Stomach (tissue), 9 donors: ENCODE results near the gene ANKS1B. TPM values are rescaled to one million over a fixed set of nuclear protein-coding genes. Genes with fewer than 3 reads are reported as not detected.

ENCODE experiments used
- DNase-seq, 2 donors: peaks; one replicate each; pipeline versions ENCODE4 v3.0.0 to v3.0.0-alpha.2; 2013 to 2019
- H3K27ac ChIP-seq, 5 donors: fragments of 200-600 bp in 4 of 5; sonication (generic) in 4 of 5; one replicate each; pipeline ENCODE4 v1.5.1; 2013 to 2019; ENCODE audit warnings: mild to moderate bottlenecking in 1 of 5, moderate library complexity in 1 of 5
- H3K27me3 ChIP-seq, 3 donors: fragments of 200-600 bp; sonication (generic); one replicate each; pipeline ENCODE4 v1.5.1; 2017 to 2019; ENCODE audit warnings: mixed run types in 1 of 3
- H3K36me3 ChIP-seq, 4 donors: fragments of 200-600 bp; sonication (generic); 1 replicate in 3 of 4; 2 replicates in 1 of 4; pipeline ENCODE4 v1.5.1; 2016 to 2019
- H3K4me1 ChIP-seq, 4 donors: fragments of 200-600 bp; sonication (generic); one replicate each; pipeline ENCODE4 v1.5.1; 2016 to 2019
- H3K4me3 ChIP-seq, 4 donors: fragments of 200-600 bp; sonication (generic) in 3 of 4; one replicate each; pipeline ENCODE4 v1.5.1; 2016 to 2019; ENCODE audit warnings: mild to moderate bottlenecking in 1 of 4
- H3K9me3 ChIP-seq, 4 donors: fragments of 200-600 bp; sonication (generic); one replicate each; pipeline ENCODE4 v1.5.1; 2016 to 2019
- EP300 ChIP-seq: sonication (generic); formaldehyde crosslinking; IDR thresholded peaks from one replicate; pipeline ENCODE4 v1.6.1; 2017; ENCODE audit warnings: antibody characterized with exemption
- POLR2A ChIP-seq, 4 donors: fragments of 450-650 bp; IDR thresholded peaks; one replicate each; pipeline ENCODE4 v1.6.1; 2016; ENCODE audit warnings: antibody characterized with exemption in 4 of 4, control low read depth in 2 of 4, mild to moderate bottlenecking in 1 of 4, moderate library complexity in 1 of 4
- POLR2AphosphoS5 ChIP-seq, 3 donors: sonication (generic); formaldehyde crosslinking; IDR thresholded peaks; one replicate each; pipeline ENCODE4 v1.6.1; 2016; ENCODE audit warnings: antibody characterized with exemption in 3 of 3
- WGBS, 5 donors: extraction: QIAGEN DNeasy Blood & Tissue Kit in 3 of 5; methylation state at CpG; one replicate each; pipeline versions ENCODE4 v1.1.5 to v1.1.7; 2013 to 2018; 5-methylcytosine and 5-hydroxymethylcytosine counted together
- intact Hi-C: fragments of 100-400 bp; cut with DNase I; formaldehyde crosslinking; loops from one replicate; pipeline ENCODE4 v1.15.1; 2023; ENCODE audit warnings: low total_unique reads
- polyA plus RNA-seq, 3 donors: library from polyadenylated mRNA; stranded (reverse); fragments of 200-250 nt; gene quantifications; one replicate each; pipeline ENCODE4 v1.2.3, GENCODE V29; 2013
- total RNA-seq, 5 donors: library from RNA; depleted of rRNA; stranded (reverse); fragments of >200 nt; gene quantifications; one replicate each; pipeline versions ENCODE4 v1.1.0 to v1.2.3, GENCODE V29; 2014 to 2016
- TF ChIP-seq, protein P1 (sequence below), 7 experiments: fragments of 450-650 bp in 4 of 7; fragments of 200-600 bp in 3 of 7; sonication (generic) in 3 of 7; IDR thresholded peaks; one replicate each; pipeline ENCODE4 v1.5.1; 2016 to 2019; ENCODE audit warnings: antibody characterized with exemption in 7 of 7, control low read depth in 2 of 7, mild to moderate bottlenecking in 1 of 7
- donor health status: healthy with polysubstance abuse.
- donor health status: Bipolar disorder and iron deficiency.
- donor health status: healthy.

Gene ANKS1B
- total and polyA plus RNA-seq, 8 donors = 0.73 to 26.8 (median 2.2) TPM; not detected in 2

DNA sequence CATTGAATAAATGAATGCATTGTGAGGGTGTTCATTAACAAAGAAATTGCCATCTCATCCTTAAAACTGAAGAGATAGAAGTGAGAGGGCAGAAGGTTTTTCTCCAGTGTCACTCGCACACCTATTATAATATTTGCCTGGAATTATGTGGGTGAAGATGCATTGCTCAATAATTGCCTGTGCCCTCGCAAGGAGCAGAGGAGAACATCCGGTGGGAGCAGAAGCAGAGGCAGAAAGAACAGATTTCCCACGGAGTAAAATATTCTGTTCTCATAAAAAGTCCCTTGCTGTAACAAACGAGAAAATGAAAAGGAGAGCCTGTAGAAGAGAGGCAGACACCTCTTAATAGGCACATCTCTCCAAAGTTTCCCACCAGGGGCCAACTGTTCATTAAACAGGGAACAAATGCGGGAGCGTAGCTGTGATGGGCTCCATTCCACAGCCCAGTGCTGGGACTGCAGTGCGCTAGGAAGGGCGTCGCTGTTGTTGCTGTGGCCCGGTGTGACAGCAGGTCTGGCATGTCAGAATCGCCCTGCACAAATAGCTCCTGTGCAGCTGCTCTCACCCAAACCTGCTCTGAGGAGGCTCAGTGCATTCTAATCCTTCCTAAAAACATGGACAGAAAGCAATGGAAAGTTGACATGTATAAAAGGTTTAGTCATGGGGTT, 979.8 kb downstream of the ANKS1B start:
- no peaks in the 10 kb centered on the region for H3K36me3 ChIP-seq
- TF ChIP-seq POLR2A (IDR thresholded peaks at IDR 0.05) = no peak
- TF ChIP-seq, protein P1, sequence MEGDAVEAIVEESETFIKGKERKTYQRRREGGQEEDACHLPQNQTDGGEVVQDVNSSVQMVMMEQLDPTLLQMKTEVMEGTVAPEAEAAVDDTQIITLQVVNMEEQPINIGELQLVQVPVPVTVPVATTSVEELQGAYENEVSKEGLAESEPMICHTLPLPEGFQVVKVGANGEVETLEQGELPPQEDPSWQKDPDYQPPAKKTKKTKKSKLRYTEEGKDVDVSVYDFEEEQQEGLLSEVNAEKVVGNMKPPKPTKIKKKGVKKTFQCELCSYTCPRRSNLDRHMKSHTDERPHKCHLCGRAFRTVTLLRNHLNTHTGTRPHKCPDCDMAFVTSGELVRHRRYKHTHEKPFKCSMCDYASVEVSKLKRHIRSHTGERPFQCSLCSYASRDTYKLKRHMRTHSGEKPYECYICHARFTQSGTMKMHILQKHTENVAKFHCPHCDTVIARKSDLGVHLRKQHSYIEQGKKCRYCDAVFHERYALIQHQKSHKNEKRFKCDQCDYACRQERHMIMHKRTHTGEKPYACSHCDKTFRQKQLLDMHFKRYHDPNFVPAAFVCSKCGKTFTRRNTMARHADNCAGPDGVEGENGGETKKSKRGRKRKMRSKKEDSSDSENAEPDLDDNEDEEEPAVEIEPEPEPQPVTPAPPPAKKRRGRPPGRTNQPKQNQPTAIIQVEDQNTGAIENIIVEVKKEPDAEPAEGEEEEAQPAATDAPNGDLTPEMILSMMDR (IDR thresholded peaks at IDR 0.05) = no peak
- TF ChIP-seq POLR2AphosphoS5 (IDR thresholded peaks at IDR 0.05) = no peak
- TF ChIP-seq EP300 = no peak
- H3K4me1 ChIP-seq = no peaks in the 10 kb centered on the region
- H3K27me3 ChIP-seq = no peaks in the 10 kb centered on the region
- intact Hi-C loops = no loop called here
- no peaks in the 10 kb centered on the region for H3K9me3 ChIP-seq
- WGBS, 5 donors = 81 to 90% (median 84%) methylated on average over 12 of the region's 12 CpGs
- no peak for DNase-seq
- no peak overlapping the region for H3K27ac ChIP-seq
- H3K4me3 ChIP-seq = no peak overlapping the region

DNA sequence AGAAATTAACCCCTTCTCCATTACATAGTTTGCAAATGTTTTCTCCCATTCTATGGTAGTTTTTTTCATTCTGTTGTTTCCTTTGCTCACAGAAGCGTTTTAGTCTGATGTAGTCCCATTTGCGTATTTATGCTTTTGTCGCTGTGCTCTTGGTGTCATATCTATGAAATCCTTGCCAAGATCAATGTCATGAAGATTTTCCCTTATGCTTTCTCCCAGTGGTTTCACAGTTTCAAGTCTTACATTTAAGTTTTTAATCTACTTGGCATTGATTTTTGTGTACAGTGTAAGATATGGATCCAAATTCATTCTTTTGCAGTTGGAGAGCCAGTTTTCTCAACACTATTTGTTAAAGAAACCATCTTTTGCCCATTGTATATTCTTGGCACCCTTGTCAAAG, 982.0 kb downstream of the ANKS1B start:
- TF ChIP-seq EP300 (no peak), POLR2AphosphoS5 (IDR thresholded peaks at IDR 0.05) (no peak), POLR2A (IDR thresholded peaks at IDR 0.05) (no peak)
- TF ChIP-seq, protein P1 (IDR thresholded peaks at IDR 0.05) = no peak
- no peaks in the 10 kb centered on the region for H3K9me3 ChIP-seq
- H3K27me3 ChIP-seq = no peaks in the 10 kb centered on the region
- no peak overlapping the region for H3K4me3 ChIP-seq
- DNase-seq = no peak
- H3K36me3 ChIP-seq = no peaks in the 10 kb centered on the region
- peaks cover 0 to 3% (median 0%) of the 10 kb centered on the region in 4 donors for H3K4me1 ChIP-seq
- WGBS, 5 donors = 34 to 72% (median 48%) methylated on average over 3 of the region's 3 CpGs
- intact Hi-C loops = no loop called here
- H3K27ac ChIP-seq = no peak overlapping the region

DNA sequence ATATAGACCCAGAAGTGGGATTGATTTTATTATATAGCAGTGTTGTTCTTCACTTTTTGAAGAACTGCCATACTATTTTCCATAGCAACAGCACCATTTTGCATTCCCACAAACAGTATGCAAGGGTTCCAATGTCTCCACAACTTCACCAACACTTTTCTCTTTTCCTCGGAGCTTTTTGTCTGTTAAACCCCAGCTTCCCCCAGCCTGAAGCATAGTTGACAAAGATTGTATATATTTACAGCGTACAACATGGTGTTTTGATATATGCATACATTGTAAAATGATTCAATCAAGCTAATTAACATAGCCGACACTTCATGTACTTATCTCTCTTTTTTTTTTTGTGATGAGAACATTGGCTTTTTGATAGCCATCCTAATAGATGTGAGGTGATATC, 982.6 kb downstream of the ANKS1B start:
- DNase-seq = no peak

DNA sequence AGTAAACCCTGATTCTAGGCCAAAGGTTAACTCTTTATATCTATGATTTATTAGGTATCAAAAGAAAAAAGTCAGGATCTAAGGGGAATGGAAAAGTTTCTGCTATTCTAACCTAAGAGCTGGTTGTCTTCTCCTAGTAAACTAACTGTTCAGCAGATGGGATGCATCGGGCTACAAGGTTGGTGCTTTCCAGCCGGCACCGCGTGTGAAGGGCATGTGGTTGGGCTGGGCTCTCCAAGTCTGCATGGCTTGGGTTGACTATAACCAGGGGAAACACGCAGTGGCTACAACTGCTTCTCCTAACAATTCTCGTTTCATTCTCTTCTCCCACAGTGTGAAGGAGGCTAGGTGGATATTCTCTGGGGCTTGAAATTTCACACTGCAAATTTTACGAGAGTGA, 985.2 kb downstream of the ANKS1B start:
- intact Hi-C loops = no loop called here
- H3K27me3 ChIP-seq = no peaks in the 10 kb centered on the region

More for the DNA sequence above, 982.6 kb downstream of the ANKS1B start:
- intact Hi-C loops = no loop called here
- TF ChIP-seq POLR2AphosphoS5 (IDR thresholded peaks at IDR 0.05) = no peak
- TF ChIP-seq POLR2A (IDR thresholded peaks at IDR 0.05) = no peak
- TF ChIP-seq, protein P1 (IDR thresholded peaks at IDR 0.05) = no peak
- TF ChIP-seq EP300 = no peak
- Histone ChIP-seq H3K4me3 (no peak overlapping the region), H3K36me3 (no peaks in the 10 kb centered on the region), H3K27me3 (no peaks in the 10 kb centered on the region), H3K9me3 (no peaks in the 10 kb centered on the region), H3K27ac (no peak overlapping the region), H3K4me1 (peaks cover 0 to 3% (median 0%) of the 10 kb centered on the region in 4 donors)
- 84 to 92% (median 86%) methylated on average over 3 of the region's 3 CpGs for WGBS, 5 donors

More for the DNA sequence above, 985.2 kb downstream of the ANKS1B start:
- Histone ChIP-seq H3K4me3 (no peak overlapping the region), H3K36me3 (no peaks in the 10 kb centered on the region), H3K9me3 (no peaks in the 10 kb centered on the region), H3K27ac (no peak overlapping the region), H3K4me1 (peaks cover 0 to 3% (median 0%) of the 10 kb centered on the region in 4 donors)
- no peak for DNase-seq
- TF ChIP-seq, protein P1 (IDR thresholded peaks at IDR 0.05) = no peak
- TF ChIP-seq POLR2A (IDR thresholded peaks at IDR 0.05) (no peak), POLR2AphosphoS5 (IDR thresholded peaks at IDR 0.05) (no peak), EP300 (no peak)
- 70 to 86% (median 76%) methylated on average over 7 of the region's 7 CpGs for WGBS, 5 donors
